Epithelial cell of esophagus (primary cell): ENCODE measurements around the gene PLEKHG5.

Source experiments
- DNase-seq: peaks from one replicate; pipeline ENCODE4 v3.0.0; 2010; ENCODE audit warnings: low read depth
- H3K4me3 ChIP-seq: 2 replicates; pipeline ENCODE4 v1.5.1; 2011; ENCODE audit warnings: mild to moderate bottlenecking, low read length, control low read depth
- CTCF ChIP-seq: IDR thresholded peaks from 2 replicates; pipeline ENCODE4 v1.5.1; 2011; ENCODE audit warnings: low read depth, mild to moderate bottlenecking, low read length, control low read depth, inconsistent platforms; ENCODE audit not compliant: insufficient read depth; ENCODE audit errors: missing control alignments

Gene PLEKHG5

DNA sequence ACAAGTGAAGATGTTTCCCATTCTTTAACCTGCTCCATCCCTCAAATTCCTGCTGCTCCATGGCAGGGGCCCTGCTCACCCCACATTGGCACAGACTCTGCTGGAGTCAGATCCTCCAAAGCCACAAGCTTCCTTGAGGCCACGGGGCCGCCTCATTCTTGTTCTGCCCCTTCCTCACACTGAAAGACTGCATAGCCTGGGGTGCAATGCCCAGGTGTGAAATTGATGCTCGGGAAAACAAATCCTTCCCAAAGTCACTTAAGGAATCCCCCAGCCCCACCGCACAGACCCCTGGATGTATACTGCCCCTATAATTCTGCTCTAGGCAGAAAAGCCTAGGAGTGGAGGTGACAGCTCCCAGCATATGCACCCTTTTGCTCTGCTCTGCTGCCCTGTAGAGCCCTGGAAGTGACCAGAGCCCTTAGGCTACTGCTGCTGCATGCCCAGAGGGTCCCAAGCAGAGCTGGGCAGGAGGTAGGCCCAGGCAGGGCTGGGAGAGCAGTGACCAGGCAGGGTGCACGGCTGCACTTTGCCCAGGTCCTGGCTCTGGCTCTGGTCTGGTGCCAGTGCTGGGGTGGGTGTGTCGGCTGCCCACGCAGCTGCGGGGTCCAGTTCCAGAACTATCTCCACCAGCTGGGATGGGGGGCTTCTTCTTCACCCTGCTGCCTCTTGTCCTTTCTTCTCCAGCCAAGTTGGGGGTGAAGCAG lies 73.4 kb downstream of the PLEKHG5 start:
- H3K4me3 ChIP-seq: peak overlapping the region; percentile 66
- TF ChIP-seq CTCF: no peak
- no peak for DNase-seq
